ENCODE measurements around the gene SETDB1.
A peak's percentile ranks its signal among the peaks of the same experiment; 100 is the strongest.
"Not testable (repeated sequence)": the region's sequence is repeated elsewhere in the genome, so short reads cannot be mapped to it uniquely, and the experiment has no call there.

The SETDB1 gene

DNA sequence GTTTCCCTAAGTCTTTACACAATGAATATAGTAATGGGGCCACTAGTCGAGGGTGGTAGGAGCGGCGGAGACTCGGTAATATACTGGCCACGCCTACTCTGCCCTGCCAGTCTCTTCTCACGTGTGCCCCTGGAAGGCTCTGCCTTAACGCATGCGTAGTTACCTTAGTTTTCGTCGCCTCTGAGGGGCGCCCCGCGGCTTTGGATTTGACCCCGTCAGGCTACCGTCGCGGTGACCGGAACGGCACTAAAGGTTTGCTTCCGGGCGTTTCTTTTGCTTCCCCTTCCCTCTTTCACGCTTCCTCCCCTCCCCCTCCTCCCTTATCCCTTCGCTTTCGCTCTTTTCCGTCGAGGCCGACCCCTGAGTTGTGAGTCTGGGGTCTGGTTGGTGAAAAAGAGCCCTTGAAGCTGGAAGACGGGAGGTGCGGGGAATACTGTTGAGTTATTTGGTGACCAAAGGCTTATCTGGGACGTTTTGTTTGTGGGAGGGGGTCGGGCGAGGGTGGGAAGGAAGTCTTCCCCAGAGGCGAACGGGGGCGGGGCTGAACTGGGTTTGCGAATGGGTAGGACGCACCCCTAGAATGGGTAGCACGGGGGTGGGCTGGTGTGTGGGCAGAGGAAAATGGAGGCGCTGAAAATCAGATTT lies at the start of gene SETDB1:
TSS of gene SETDB1 (plus strand) at position 267 of the 645 bp plus-strand sequence. CDS start 1,352 bp downstream, outside the sequence.
- peak; percentile 96 for DNase-seq (ENCODE audit: low spot score)

DNA sequence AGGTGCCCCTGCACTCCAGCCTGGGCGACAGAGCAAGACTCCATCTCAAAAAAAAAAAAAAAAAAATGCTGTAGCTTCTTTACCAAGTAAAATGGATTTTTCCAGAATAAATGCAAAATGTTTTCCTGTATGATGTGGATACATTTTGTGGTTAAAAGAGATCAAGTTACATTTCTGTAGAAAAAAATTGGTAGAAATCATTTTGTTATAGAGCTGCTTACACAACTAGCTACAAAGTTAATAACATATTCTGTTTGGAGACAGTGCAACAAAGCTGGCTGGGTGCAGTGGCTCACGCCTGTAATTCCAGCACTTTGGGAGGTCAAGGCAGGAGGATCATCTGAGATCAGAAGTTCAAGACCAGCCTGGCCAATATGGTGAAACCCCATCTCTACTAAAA lies 47.2 kb upstream of the SETDB1 start:
- DNase-seq (ENCODE audit: low spot score), result not testable (repeated sequence)

DNA sequence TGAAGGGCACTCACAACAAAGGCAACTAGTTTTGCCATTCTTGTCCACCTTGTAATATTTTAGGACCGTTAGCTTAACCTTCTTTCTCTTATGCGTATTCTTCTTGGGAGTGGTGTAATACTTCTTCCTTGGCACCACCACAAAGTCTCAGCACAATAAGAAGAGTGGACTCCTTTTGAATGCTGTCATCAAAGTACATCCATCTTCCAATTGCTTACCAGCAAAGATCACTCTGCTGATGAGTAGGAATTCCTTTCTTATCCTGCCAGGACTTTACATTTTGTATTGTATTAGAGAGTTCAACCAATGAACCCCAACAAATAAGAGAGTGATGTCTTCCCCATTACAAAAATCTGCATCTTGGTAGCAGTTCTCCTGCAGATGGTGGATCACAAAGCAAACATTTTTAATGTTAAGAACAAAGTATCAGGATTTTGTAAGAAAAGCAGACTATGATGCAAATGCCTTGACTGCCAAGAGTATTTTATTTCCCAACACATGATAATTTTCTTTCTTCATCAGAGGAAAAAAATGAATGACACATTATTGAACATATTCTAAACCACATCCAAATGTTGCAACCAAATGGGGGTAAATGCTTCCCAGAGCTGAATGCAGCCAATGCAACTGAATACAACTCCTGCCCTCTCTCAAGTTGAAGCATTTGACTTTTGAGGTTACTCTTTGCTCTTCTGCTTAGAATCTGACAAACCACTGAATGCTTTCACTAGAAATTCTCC lies 44.7 kb upstream of the SETDB1 start:
- DNase-seq (ENCODE audit: low spot score), result peak; percentile 83

DNA sequence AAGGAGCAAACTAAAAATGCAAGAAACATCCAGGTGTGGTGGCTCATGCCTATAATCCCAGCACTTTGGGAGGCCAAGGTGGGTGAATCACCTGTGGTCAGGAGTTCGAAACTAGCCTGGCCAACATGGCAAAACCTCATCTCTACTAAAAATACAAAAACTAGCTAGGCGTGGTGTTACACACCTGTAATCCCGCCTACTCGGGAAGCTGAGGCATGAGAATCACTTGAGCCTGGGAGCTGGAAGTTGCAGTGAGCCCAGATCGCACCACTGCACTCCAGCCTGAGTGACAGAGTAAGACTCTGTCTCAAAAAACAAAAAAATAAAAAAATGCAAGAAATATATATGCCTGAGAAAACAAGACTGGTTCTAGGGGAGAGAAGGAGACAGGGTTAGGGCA lies 43.0 kb upstream of the SETDB1 start:
- DNase-seq (ENCODE audit: low spot score), result not testable (repeated sequence)

DNA sequence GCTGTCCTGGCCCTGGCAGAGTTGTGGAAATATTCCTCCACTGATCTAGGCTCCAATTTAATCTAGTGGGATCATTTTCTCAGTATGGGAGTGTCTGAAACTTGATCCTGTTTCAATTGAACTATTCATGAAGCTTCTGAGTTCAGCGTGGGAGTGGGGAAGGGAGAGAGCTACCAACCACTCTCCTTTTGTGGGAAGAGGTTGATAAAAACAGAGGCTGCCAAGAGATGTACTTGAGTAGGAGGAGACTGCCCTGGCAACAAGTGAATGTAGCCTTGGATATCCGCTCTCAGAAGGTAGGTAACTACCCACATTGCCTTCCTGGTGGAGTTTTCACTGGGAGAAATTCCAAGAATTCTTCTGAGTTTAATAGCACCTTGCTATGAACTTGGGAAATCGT lies 39.1 kb upstream of the SETDB1 start, which contains the start of gene CTXND2:
TSS of gene CTXND2 (plus strand) at position 119 of the 400 bp plus-strand sequence. CDS start 25,179 bp downstream, outside the sequence.
- DNase-seq (ENCODE audit: low spot score), result peak; percentile 28

DNA sequence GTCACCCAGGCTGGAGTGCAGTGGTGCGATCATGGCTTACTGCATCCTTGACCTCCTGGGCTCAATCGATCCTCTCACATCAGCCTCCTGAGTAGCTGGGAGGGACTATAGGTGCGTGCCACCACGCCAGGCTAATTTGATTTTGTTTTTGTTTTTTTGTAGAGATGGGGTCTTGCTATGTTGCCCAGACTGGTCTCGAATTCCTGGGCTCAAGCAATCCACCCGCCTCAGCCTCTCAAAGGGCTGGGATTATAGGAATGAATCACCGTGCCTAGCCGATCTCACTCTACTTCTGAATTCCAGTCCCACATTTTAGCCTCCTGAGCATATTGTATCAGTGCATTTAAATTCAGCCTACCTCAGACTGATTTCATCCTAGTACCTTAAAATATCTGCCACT lies 37.4 kb upstream of the SETDB1 start:
- no peak for DNase-seq (ENCODE audit: low spot score)

DNA sequence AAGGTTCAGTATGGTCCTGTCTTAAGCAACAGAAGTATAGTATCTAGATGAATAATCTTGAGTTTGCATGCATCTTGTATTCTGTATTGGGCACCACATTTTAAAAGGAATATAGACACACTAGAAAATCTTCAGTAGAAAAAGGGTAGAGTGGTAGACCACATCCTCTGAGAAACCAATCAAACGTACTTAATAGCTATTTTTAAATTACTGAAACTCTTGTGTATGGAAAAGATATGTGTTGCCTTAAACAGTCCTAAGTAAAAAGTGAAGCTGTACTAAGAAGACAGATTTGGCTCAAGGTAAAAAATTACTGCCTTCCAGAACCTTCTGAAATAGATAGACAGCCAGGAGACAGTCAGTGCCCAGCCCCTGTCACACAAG lies 36.1 kb upstream of the SETDB1 start:
- DNase-seq (ENCODE audit: low spot score), result no peak

DNA sequence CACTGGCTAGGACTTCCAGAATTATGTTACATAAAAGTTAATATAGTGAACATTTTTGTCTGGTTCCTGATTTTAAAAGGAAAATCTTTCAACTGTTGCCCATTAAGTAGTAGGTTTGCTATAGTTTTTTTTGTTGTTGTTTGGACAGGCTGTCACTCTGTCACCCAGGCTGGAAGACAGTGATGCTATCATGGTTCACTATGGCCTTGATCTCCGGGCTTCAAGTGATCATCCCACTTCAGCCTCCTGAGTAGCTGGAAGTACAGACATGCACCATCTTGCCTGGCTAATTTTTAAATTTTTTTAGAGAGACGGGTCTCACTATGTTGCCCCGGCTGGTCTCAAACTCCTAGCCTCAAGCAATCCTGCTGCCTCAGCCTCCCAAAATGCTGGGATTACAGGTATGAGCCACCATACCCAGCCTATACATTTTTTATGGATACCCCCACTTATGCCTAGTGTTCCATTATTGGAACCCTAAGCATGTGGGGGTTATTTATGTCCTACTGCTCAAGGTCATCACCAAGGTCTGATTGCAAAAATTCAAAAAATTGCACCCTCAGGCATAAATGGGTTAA lies 32.7 kb upstream of the SETDB1 start:
- no peak for DNase-seq (ENCODE audit: low spot score)

DNA sequence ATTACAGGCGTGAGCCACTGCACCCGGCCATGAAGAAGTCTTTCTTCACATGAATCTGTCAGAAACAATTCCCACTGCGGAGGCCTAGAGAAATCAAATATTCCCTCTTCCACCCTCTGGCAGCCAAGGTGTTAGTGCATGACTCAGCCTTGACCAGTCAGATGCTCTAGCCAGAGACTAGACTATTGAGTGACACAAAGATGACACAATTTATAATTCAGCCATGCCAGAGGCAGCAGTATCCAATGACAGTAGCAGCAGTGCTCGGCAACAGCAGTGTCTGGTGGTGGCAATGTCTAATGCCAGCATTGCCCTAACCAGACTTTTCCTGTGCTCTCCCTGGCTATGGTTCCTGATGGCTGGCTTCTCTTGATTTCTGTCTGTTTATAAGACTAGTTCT lies 30.5 kb upstream of the SETDB1 start:
- peak; percentile 30 for DNase-seq (ENCODE audit: low spot score)

DNA sequence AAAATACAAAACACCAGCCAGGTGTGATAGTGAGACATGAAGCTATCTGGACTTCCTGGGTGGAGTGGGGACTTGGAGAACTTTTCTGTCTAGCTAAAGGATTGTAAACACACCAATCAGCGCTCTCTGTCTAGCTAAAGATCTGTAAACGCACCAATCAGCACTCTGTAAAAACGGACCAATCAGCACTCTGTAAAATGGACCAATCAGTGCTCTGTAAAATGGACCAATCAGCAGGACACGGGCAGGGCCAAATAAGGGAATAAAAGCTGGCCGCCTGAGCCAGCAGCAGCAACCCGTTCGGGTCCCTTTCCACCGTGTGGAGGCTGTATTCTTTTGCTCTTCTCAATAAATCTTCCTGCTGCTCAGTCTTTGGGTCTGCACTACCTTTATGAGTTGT lies 26.4 kb upstream of the SETDB1 start:
- DNase-seq (ENCODE audit: low spot score), result not testable (repeated sequence)

DNA sequence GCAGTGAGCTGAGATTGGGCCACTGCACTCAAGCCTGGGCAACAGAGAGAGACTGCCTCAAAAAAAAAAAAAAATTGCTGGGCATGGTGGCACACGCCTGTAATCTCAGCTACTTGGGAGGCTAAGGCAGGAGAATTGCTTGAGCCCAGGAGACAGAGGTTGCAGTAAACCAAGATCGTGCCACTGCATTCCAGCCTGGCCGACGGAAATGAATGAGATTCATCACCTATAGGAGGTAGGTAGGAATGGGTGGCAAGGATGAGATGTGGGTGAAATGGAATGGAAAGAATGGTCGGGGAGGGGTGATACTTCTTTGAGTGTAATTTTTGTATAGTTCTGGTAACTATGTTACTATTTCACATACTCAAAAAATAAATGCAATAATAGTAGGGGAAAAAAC lies 23.8 kb upstream of the SETDB1 start:
- DNase-seq (ENCODE audit: low spot score), result no peak

DNA sequence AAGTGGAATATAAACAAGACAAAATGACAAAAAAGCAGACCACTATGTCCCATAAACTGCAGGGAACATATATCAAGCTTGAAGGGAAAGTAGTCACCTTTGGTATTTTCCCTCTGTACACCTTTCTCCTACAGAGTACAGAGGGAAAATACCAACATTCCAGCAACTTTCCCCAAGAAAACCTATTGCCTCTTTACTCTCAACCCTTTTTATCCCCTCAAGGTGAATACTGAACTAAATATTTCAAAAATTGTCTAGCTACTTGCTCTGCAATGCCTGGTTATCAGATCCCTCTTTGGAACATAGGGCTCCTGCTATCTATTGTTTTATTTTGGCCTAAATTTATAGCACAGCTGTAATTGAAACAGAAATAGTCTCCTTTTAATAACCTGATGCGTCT lies 23.4 kb upstream of the SETDB1 start:
- DNase-seq (ENCODE audit: low spot score), result no peak

DNA sequence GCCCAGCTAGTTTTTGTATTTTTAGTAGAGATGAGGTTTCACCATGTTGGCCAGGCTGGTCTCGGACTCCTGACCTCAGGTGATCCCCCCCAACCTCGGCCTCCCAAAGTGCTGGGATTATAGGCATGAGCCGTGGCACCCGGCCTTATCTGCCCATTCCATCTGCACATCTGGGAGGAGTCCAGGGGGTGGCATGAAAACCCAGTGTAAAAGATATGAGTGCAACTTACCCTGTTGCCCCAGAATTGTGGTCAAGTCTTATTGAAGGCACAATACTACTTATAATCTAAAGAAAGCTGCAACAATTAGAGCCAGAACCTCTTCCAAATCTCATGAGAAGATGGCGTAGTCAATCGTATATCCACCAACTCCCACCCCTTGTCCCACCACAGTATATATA lies 20.9 kb upstream of the SETDB1 start:
- DNase-seq (ENCODE audit: low spot score), result no peak

DNA sequence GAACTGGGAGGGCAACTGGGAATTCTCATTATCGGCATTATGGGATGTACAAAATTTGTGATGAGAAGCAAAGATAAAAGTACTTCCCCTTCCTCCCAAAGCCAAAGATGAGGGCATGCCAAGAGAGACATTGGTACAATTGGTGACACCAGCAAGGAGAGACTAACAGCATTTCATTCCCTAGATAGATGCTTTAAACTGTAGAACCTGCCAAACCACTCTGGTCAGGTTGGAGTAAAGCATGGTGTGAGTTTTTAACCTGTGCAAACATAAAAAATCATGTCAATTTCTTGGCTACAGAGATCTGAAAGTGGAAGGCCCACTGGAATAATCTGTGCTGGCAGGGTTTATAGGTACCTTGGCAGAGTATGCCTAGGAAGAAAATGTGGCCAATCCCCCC lies 19.8 kb upstream of the SETDB1 start:
- DNase-seq (ENCODE audit: low spot score), result no peak

DNA sequence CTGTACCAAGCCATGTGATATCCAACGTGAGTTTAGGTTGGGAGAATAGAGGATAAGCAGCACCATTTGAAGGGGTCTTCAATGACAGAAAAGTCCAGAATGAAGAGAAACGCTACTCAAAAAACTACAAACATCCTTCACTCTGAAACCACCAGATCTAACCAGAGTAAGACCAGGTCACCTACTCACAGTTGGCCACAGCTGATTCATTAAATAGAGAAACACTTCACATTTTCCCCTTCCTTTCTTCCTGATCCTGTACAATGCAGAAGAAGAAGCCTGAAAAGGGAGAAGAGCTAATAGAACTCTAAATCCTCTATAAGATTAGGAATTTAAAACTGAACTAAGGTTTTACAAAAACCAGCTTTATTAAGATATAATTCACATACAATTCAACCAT lies 19.4 kb upstream of the SETDB1 start:
- DNase-seq (ENCODE audit: low spot score), result no peak

DNA sequence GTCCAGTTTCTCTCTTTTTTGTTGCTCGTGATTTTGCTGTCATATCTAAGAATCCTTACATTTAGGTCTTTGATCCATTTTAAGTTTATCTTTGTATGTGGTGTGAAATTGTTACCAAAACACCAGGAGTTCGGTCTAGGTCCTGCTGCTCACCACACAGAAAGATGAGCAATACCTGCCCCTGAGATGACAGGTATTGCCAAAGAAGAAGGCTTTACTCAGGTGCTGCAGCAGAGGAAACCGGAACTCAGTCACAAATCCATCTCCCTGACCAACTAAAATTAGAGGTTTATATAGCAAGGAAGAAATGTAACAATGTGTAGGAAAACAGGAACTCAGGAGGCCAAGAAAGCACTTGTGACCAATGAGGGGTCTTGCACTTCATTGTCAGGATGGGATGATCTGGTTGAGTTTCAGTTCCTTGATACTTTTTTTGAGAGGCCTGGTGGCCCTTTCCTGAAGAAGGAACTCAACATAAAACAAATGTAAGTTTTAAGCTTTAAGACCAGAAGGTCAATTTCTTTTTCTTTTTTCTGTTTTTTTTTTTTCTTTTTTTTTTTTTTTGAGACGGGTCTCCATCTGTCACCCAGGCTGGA lies 16.5 kb upstream of the SETDB1 start:
- no peak for DNase-seq (ENCODE audit: low spot score)

DNA sequence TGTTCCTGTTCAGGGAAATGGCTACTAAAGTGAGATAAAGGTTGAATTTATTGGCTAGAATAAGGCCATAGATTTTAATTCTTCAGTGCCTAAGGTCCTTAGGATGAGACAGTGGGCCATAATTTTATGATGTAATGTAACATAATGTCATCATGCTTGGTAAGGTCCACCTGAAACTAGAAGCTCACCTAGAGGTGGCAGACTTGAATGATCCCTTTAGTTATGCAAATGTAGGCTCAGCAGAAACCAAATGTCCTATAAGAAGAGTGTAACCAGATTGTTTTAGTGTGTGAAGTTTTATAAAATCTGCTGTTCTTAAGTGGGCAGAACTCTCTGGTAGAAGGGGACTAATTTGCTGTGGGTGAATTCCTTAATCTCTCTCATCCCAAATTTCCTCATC lies 13.5 kb upstream of the SETDB1 start:
- no peak for DNase-seq (ENCODE audit: low spot score)

DNA sequence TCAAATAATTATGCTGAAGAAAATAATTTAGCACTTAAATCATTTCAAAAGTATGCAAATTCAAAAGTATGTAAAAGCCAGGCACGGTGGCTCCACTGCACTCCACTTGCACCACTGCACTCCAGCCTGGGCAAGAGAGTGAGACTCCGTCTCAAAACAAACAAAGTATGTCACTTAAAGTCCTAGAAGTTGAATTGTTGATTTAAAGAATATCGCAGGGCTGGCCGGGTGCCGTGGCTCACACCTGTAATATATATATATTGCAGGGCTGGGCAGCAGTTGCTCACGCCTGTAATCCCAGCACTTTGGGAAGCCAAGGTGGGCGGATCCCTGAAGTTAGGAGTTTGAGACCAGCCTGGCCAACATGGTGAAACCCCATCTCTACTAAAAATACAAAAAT lies 8.8 kb upstream of the SETDB1 start:
- DNase-seq (ENCODE audit: low spot score), result no peak

DNA sequence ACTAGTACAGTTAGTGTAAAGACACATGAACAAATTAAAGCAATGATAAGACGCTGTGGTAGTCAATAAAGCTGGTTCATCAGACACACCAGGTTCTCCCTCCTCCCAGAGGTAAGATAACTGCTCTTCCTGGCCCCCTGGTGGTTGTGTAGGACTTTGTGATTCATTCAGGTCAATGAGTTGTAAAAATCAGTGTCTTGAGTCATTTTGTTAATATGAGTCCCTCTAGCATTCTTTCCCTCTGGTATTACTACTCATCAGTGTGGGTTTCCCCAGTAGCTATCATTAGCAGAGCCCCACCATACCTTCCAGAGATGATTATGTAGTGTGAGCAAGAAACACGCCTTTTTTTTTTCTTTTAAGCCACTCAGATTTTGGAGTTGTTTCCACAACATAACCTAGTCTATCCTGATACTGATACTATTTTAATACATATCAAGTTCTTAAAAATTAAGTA lies 3.6 kb upstream of the SETDB1 start:
- DNase-seq (ENCODE audit: low spot score), result peak; percentile 89

DNA sequence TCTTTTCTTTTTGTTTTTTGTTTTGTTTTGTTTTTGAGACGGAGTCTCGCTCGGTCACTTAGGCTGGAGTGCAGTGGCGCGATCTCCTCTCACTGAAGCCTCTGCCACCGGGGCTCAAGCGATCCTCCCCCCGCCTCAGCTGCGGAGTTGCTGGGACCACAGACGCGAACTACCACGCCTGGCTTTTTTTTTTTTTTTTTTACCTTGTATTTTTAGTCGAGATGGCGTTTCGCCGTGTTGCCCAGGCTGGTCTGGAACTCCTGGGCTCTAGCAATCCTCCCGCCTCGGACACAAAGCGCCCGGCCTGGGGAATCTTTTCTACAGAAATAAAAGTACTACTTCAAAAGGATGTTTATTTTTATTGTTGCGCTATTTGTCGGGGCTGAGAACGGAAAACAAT lies 1.1 kb upstream of the SETDB1 start:
- DNase-seq (ENCODE audit: low spot score), result no peak

DNA sequence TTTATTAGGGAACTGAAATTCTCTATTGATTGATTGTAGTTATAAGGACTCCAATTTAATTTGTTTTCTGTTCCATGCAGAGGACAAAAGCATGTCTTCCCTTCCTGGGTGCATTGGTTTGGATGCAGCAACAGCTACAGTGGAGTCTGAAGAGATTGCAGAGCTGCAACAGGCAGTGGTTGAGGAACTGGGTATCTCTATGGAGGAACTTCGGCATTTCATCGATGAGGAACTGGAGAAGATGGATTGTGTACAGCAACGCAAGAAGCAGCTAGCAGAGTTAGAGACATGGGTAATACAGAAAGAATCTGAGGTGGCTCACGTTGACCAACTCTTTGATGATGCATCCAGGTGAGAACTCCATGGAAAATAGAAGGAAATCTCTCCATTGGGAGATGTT lies 1.5 kb downstream of the SETDB1 start:
- no peak for DNase-seq (ENCODE audit: low spot score)

DNA sequence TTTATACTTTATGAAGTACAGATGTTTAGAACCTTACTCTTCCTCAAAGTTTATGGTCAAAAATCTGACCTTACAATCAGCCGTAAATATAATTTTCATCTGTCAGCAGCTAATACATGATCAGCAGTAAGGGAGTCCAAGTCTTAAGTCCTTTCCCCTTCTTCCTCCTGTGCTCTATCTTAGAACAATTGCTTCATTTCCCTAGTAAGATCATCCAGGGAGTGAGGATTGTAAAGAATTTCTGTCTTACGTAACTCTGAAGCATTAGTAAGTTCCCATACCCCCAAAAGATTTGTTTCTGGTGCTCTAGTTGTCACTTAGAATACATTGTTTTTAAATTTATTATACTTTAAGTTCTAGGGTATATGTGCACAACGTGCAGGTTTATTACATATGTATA lies 2.1 kb downstream of the SETDB1 start:
- no peak for DNase-seq (ENCODE audit: low spot score)

DNA sequence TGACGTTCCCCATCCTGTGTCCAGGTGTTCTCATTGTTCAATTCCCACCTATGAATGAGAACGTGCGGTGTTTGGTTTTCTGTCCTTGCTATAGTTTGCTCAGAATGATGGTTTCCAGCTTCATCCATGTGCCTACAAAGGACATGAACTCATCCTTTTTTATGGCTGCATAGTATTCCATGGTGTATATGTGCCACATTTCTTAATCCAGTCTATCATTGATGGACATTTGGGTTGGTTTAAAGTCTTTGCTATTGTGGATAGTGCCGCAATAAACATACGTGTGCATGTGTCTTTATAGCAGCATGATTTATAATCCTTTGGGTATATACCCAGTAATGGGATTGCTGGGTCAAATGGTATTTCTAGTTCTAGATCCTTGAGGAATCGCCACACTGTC lies 2.6 kb downstream of the SETDB1 start:
- DNase-seq (ENCODE audit: low spot score), result not testable (repeated sequence)
